ENCODE measurements around the gene TMEM39B.
"Not testable (repeated sequence)": the region's sequence is repeated elsewhere in the genome, so short reads cannot be mapped to it uniquely, and the experiment has no call there.

Gene TMEM39B

DNA sequence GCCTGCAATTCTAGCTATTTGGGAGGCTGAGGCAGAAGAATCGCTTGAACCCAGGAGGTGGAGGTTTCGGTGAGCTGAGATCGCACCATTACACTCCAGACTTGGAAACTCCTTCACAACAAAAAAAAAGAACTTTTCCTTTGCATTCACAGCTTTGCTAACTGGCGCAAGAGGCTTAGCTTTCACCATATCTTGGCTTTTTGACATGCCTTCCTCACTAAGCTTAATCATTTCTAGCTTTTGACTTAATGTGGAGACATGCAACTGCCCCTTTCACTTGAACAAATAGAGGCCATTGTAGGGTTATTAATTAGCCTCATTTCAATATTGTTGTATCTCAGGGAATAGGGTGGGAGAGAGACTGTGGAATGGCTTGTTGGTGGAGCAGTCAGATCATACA is 43.8 kb downstream of the TMEM39B start:
- H3K36me3 ChIP-seq (ENCODE audit: control insufficient read depth, insufficient read depth, low read length) = no peaks in the 10 kb centered on the region; the same call in 1 of the 2 replicates
- H3K27me3 ChIP-seq (replicated peaks; ENCODE audit: control insufficient read depth, insufficient read depth, low read length) = no peaks in the 10 kb centered on the region
- no peak overlapping the region for H3K4me3 ChIP-seq (replicated peaks; ENCODE audit: low read depth, low read length)
- DNase-seq (ENCODE audit: extremely low read depth, insufficient read length) = no peak
- TF ChIP-seq, protein P1, sequence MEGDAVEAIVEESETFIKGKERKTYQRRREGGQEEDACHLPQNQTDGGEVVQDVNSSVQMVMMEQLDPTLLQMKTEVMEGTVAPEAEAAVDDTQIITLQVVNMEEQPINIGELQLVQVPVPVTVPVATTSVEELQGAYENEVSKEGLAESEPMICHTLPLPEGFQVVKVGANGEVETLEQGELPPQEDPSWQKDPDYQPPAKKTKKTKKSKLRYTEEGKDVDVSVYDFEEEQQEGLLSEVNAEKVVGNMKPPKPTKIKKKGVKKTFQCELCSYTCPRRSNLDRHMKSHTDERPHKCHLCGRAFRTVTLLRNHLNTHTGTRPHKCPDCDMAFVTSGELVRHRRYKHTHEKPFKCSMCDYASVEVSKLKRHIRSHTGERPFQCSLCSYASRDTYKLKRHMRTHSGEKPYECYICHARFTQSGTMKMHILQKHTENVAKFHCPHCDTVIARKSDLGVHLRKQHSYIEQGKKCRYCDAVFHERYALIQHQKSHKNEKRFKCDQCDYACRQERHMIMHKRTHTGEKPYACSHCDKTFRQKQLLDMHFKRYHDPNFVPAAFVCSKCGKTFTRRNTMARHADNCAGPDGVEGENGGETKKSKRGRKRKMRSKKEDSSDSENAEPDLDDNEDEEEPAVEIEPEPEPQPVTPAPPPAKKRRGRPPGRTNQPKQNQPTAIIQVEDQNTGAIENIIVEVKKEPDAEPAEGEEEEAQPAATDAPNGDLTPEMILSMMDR (IDR thresholded peaks at IDR 0.05; ENCODE audit: insufficient read depth, low read length, poor library complexity, severe bottlenecking) = no peak

DNA sequence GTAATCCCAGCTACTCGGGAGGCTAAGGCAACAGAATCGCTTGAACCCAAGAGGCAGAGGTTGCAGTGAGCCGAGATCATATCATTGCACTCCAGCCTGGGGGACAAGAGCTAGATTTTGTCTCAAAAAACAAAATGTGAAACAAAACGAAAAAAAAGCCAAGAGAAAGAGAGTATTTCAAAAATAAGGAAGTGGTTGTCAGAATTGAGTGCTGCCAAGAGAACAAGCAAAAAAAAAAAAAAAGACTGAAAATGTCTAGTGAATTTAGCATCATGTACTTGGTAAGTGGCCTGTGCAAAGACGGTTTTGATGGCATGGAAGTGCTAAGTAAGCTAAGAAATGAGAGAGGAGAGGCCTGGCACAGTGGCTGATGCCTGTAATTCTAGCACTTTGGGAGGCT is 49.4 kb downstream of the TMEM39B start:
- Histone ChIP-seq H3K36me3 (ENCODE audit: control insufficient read depth, insufficient read depth, low read length) (no peaks in the 10 kb centered on the region; the same call in 1 of the 2 replicates), H3K27me3 (replicated peaks; ENCODE audit: control insufficient read depth, insufficient read depth, low read length) (no peaks in the 10 kb centered on the region), H3K4me3 (replicated peaks; ENCODE audit: low read depth, low read length) (no peak overlapping the region)
- TF ChIP-seq, protein P1 (IDR thresholded peaks at IDR 0.05; ENCODE audit: insufficient read depth, low read length, poor library complexity, severe bottlenecking) = no peak
- no peak for DNase-seq (ENCODE audit: extremely low read depth, insufficient read length)

DNA sequence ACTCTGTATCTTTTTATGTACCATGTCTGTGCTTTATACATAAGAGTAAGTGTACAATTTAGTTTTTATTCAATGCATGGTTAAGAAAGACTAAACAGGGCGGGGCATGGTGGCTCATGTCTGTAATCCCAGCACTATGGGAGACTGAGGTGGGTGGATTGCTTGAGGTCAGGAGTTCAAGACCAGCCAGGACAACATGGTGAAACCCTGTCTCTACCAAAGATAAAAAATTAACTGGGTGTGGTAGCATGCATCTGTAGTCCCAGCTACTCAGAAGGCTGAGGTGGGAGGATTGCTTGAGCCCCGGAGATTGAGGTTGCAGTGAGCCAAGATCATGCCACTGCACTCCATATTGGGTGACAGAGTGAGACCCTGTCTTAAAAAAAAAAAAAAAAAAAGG is 50.6 kb downstream of the TMEM39B start:
- H3K27me3 ChIP-seq (replicated peaks; ENCODE audit: control insufficient read depth, insufficient read depth, low read length); DNase-seq (ENCODE audit: extremely low read depth, insufficient read length); H3K4me3 ChIP-seq (replicated peaks; ENCODE audit: low read depth, low read length); H3K36me3 ChIP-seq (ENCODE audit: control insufficient read depth, insufficient read depth, low read length): not testable (repeated sequence)

DNA sequence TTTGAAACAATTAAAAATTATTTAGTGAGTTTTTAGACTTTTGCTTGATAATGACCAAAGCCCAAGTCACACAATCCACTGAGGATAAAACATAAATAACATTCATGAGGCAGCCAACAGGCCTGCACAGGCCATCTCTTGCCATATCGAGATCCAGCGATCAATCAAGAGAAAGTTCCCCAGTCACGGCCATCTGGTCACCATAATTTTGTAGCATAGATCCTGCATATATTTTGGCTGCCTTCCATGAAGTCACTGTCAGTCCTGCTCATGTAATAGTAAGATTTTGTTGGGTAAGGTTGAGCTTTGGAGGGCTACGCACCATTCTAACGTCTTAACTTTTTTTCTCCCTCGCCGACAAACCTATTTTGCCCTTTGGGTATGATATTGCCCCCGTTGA is 52.6 kb downstream of the TMEM39B start:
- H3K4me3 ChIP-seq (replicated peaks; ENCODE audit: low read depth, low read length) = no peak overlapping the region
- TF ChIP-seq, protein P1 (IDR thresholded peaks at IDR 0.05; ENCODE audit: insufficient read depth, low read length, poor library complexity, severe bottlenecking) = no peak
- H3K27me3 ChIP-seq (replicated peaks; ENCODE audit: control insufficient read depth, insufficient read depth, low read length) = no peaks in the 10 kb centered on the region
- DNase-seq (ENCODE audit: extremely low read depth, insufficient read length) = no peak
- H3K36me3 ChIP-seq (ENCODE audit: control insufficient read depth, insufficient read depth, low read length) = peaks cover 2% of the 10 kb centered on the region

DNA sequence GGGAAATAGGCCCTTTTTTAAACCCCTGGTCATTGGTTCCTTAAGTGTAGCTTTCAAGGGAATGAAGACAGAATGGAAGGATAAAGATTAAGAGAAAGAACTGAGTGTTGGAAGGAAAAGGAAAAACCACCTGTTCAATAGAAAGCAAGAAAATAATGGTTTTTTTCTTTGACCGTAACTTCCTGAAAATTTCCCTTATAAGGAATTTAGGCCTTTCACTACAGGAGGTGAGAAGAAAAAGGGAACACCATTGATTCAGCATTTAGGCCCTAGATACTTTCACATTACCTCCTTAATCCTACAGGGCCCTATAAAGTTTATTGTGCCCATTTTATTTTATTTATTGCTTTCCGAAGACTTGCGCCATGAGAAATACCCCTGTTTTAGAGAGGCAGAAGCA is 54.0 kb downstream of the TMEM39B start:
- H3K4me3 ChIP-seq (replicated peaks; ENCODE audit: low read depth, low read length) = no peak overlapping the region
- TF ChIP-seq, protein P1 (IDR thresholded peaks at IDR 0.05; ENCODE audit: insufficient read depth, low read length, poor library complexity, severe bottlenecking) = no peak

DNA sequence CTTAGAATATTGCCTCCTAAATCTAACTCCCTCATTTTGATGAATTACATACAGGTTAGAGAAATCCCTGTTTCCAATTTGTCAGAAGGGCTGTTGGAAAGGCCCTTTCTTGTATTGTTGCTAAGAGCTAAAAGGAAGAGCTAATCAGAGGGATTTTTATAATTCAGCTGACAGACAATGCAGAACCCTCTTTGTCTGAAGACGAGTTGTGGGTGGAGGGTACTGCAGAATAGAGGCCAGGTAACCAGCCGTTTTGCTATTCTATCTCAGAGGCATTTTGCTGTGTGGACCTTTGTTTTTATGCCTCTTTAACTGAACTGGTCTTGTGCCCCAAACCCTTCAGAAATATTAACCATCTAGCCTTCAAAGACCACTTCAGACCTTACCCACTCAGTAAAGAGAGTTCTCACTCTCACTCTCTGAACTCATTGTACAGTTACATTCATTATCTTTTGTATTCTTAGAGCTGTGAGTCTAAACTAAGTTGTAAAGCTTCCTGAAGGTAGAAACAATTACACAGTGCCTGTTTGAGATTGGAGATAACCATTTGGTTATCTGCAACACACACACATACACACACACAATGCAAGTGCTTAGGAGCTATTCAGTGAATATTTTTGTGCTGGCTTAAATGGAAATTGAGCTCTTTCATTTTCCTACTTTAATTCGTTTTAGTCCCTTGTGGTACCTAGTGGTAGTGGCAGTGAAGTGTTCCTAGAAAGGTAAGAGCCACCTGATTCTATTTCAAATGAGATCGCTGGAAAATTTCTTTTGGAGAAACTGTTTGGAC is 54.9 kb downstream of the TMEM39B start:
- Histone ChIP-seq H3K4me3 (replicated peaks; ENCODE audit: low read depth, low read length) (no peak overlapping the region), H3K36me3 (ENCODE audit: control insufficient read depth, insufficient read depth, low read length) (peaks cover 2% of the 10 kb centered on the region), H3K27me3 (replicated peaks; ENCODE audit: control insufficient read depth, insufficient read depth, low read length) (no peaks in the 10 kb centered on the region)
- TF ChIP-seq, protein P1 (IDR thresholded peaks at IDR 0.05; ENCODE audit: insufficient read depth, low read length, poor library complexity, severe bottlenecking) = no peak
- DNase-seq (ENCODE audit: extremely low read depth, insufficient read length) = no peak

More for the DNA sequence above, 54.0 kb downstream of the TMEM39B start:
- Histone ChIP-seq H3K27me3 (replicated peaks; ENCODE audit: control insufficient read depth, insufficient read depth, low read length) (no peaks in the 10 kb centered on the region), H3K36me3 (ENCODE audit: control insufficient read depth, insufficient read depth, low read length) (peaks cover 2% of the 10 kb centered on the region)
- no peak for DNase-seq (ENCODE audit: extremely low read depth, insufficient read length)
